Measurements from ENCODE around the gene PJVK. TPM values are rescaled to one million over a fixed set of nuclear protein-coding genes. Genes with fewer than 3 reads are reported as not detected.
A peak's percentile ranks its signal among the peaks of the same experiment; 100 is the strongest.

The PJVK gene
- total and polyA plus RNA-seq, 2 of the 13 experiments (the other 11 are each of a cell fraction or from before 2014, with no cell fraction given): 1.2 to 2.6 TPM

DNA sequence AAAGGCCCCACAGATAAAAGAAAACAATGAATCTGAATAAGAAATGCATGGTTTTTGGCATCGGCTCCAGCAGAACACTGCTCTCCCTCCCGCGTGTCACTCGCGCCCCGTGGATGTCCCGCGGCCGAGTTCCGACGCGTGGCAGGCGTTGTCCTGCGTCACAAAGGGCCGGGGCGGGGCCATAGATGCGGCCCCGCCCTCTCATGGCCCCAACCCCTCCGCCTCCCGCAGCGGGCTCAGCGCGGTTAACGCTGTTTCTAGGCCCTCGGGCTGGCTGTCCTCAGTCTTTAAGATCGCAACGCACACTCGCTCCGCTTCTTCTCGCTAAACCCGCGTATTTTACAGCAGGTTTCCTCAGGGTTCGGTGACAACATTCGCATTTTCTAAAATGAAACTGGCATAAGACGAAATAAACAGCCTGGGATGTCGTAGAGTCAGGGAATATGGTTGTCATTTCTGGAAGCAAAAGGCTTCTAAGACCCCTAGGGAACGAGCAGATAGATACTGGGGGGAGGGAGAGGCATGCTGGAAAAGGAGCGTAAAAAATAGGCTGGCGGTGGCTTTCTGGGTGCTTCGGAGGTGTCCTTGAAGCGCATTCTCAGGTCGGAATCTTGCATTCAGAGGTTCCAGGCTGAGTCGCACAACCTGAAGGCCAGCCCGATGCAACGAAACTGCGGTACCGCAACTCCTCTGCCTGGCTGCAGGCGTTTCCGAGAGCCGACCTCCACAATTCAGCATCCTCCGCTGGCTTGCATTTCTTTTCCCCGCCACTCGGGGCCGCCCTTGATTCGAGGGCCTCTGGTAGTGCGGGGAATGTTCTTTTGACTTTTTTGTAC, 27.5 kb downstream of the PJVK start, which contains the start of gene FKBP7 (continued):
- TF ChIP-seq NFKB2 (CRISPR knock-in tag; IDR thresholded peaks at IDR 0.05; ENCODE audit: borderline replicate concordance) (peak; percentile 89; the same call in 1 of the 2 replicates), ZNF775 (CRISPR knock-in tag; IDR thresholded peaks at IDR 0.05; ENCODE audit: borderline replicate concordance) (no peak), DNMT1 (CRISPR knock-in tag; IDR thresholded peaks at IDR 0.05) (peak; percentile 82; the same call in 1 of the 2 replicates), SRSF9 (IDR thresholded peaks at IDR 0.05; ENCODE audit: borderline replicate concordance, insufficient read depth, low read depth, low read length, poor library complexity, severe bottlenecking) (no peak), ZNF230 (CRISPR knock-in tag; IDR thresholded peaks at IDR 0.05) (peak; percentile 26), ZNF83 (CRISPR knock-in tag; IDR thresholded peaks at IDR 0.05; ENCODE audit: borderline replicate concordance) (no peak), MYNN (CRISPR knock-in tag; IDR thresholded peaks at IDR 0.05; ENCODE audit: low read depth) (0 out of 2 replicates have a peak, but pooled peaks have one; percentile 85), HNF1A (IDR thresholded peaks at IDR 0.05; ENCODE audit: low read depth) (no peak), HNF1A (CRISPR knock-in tag; IDR thresholded peaks at IDR 0.05; ENCODE audit: borderline replicate concordance) (0 out of 2 replicates have a peak, but pooled peaks have one; percentile 34), REL (CRISPR knock-in tag; conservative IDR thresholded peaks at IDR 0.05) (0 out of 2 replicates have a peak, but pooled peaks have one; percentile 55)
- TF ChIP-seq, protein P1, sequence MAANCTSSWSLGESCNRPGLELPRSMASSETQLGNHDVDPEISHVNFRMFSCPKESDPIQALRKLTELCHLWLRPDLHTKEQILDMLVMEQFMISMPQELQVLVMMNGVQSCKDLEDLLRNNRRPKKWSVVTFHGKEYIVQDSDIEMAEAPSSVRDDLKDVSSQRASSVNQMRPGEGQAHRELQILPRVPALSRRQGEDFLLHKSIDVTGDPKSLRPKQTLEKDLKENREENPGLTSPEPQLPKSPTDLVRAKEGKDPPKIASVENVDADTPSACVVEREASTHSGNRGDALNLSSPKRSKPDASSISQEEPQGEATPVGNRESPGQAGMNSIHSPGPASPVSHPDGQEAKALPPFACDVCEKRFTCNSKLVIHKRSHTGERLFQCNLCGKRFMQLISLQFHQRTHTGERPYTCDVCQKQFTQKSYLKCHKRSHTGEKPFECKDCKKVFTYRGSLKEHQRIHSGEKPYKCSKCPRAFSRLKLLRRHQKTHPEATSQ (CRISPR knock-in tag; IDR thresholded peaks at IDR 0.05; ENCODE audit: borderline replicate concordance): no peak
- TF ChIP-seq, protein P2, sequence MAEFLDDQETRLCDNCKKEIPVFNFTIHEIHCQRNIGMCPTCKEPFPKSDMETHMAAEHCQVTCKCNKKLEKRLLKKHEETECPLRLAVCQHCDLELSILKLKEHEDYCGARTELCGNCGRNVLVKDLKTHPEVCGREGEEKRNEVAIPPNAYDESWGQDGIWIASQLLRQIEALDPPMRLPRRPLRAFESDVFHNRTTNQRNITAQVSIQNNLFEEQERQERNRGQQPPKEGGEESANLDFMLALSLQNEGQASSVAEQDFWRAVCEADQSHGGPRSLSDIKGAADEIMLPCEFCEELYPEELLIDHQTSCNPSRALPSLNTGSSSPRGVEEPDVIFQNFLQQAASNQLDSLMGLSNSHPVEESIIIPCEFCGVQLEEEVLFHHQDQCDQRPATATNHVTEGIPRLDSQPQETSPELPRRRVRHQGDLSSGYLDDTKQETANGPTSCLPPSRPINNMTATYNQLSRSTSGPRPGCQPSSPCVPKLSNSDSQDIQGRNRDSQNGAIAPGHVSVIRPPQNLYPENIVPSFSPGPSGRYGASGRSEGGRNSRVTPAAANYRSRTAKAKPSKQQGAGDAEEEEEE (CRISPR knock-in tag; IDR thresholded peaks at IDR 0.05; ENCODE audit: borderline replicate concordance): 0 out of 2 replicates have a peak, but pooled peaks have one; percentile 44
- TF ChIP-seq, protein P3, sequence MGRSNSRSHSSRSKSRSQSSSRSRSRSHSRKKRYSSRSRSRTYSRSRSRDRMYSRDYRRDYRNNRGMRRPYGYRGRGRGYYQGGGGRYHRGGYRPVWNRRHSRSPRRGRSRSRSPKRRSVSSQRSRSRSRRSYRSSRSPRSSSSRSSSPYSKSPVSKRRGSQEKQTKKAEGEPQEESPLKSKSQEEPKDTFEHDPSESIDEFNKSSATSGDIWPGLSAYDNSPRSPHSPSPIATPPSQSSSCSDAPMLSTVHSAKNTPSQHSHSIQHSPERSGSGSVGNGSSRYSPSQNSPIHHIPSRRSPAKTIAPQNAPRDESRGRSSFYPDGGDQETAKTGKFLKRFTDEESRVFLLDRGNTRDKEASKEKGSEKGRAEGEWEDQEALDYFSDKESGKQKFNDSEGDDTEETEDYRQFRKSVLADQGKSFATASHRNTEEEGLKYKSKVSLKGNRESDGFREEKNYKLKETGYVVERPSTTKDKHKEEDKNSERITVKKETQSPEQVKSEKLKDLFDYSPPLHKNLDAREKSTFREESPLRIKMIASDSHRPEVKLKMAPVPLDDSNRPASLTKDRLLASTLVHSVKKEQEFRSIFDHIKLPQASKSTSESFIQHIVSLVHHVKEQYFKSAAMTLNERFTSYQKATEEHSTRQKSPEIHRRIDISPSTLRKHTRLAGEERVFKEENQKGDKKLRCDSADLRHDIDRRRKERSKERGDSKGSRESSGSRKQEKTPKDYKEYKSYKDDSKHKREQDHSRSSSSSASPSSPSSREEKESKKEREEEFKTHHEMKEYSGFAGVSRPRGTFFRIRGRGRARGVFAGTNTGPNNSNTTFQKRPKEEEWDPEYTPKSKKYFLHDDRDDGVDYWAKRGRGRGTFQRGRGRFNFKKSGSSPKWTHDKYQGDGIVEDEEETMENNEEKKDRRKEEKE (IDR thresholded peaks at IDR 0.05): no peak
- TF ChIP-seq, protein P4, sequence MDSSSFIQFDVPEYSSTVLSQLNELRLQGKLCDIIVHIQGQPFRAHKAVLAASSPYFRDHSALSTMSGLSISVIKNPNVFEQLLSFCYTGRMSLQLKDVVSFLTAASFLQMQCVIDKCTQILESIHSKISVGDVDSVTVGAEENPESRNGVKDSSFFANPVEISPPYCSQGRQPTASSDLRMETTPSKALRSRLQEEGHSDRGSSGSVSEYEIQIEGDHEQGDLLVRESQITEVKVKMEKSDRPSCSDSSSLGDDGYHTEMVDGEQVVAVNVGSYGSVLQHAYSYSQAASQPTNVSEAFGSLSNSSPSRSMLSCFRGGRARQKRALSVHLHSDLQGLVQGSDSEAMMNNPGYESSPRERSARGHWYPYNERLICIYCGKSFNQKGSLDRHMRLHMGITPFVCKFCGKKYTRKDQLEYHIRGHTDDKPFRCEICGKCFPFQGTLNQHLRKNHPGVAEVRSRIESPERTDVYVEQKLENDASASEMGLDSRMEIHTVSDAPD (CRISPR knock-in tag; IDR thresholded peaks at IDR 0.05): 0 out of 2 replicates have a peak, but pooled peaks have one; percentile 31
